NB4 (cell line): ENCODE data around the gene C11orf58.

ENCODE experiments used
- DNase-seq: peaks from one replicate; pipeline ENCODE4 v3.0.0; 2010; ENCODE audit warnings: low read depth
- H3K4me3 ChIP-seq: one replicate; pipeline ENCODE4 v1.5.1; 2011; ENCODE audit warnings: mild to moderate bottlenecking, low read depth, low read length, moderate library complexity
- CTCF ChIP-seq: IDR thresholded peaks from one replicate; pipeline ENCODE4 v1.5.1; 2012; ENCODE audit warnings: low read depth, low read length
- MAX ChIP-seq: IDR thresholded peaks from 2 replicates; pipeline ENCODE4 v1.6.1; 2011; ENCODE audit warnings: low read depth, low read length
- MYC ChIP-seq: IDR thresholded peaks from 2 replicates; pipeline ENCODE4 v1.6.1; 2011; ENCODE audit warnings: low read depth, low read length
- POLR2A ChIP-seq: IDR thresholded peaks from 2 replicates; pipeline ENCODE4 v1.6.1; 2011; ENCODE audit warnings: mild to moderate bottlenecking; ENCODE audit not compliant: insufficient read length; ENCODE audit errors: extremely low read depth

Gene C11orf58

GRCh38 chr11:16776711-16777612 is 38.5 kb downstream of the C11orf58 start:
- DNase-seq = no peak
- H3K4me3 ChIP-seq = no peak overlapping the region
- no peak for TF ChIP-seq MYC

GRCh38 chr11:16777613-16777975 is 39.1 kb downstream of the C11orf58 start:
- H3K4me3 ChIP-seq = no peak overlapping the region
- no peak for DNase-seq
- TF ChIP-seq MAX (no peak), POLR2A (no peak), CTCF (no peak), MYC (no peak)

GRCh38 chr11:16778286-16778685 is 39.8 kb downstream of the C11orf58 start:
- H3K4me3 ChIP-seq = no peak overlapping the region
- DNase-seq = no peak
- no peak for TF ChIP-seq POLR2A
- TF ChIP-seq MYC = no peak
- TF ChIP-seq MAX = no peak
- TF ChIP-seq CTCF = no peak

GRCh38 chr11:16778876-16779275 is 40.4 kb downstream of the C11orf58 start:
- TF ChIP-seq CTCF = no peak
- TF ChIP-seq MYC = no peak
- TF ChIP-seq MAX = no peak
- no peak for TF ChIP-seq POLR2A
- no peak overlapping the region for H3K4me3 ChIP-seq
- no peak for DNase-seq

GRCh38 chr11:16779436-16779835 is 41.0 kb downstream of the C11orf58 start:
- peak; percentile 60 for DNase-seq
- TF ChIP-seq CTCF (no peak), MYC (no peak), MAX (no peak), POLR2A (no peak)
- no peak overlapping the region for H3K4me3 ChIP-seq

GRCh38 chr11:16780146-16780545 is 41.7 kb downstream of the C11orf58 start:
- H3K4me3 ChIP-seq = no peak overlapping the region
- TF ChIP-seq MAX (no peak), CTCF (no peak), MYC (no peak), POLR2A (no peak)
- no peak for DNase-seq
